ENCODE results near the gene TTC16. TPM values are rescaled to one million over a fixed set of nuclear protein-coding genes. Genes with fewer than 3 reads are reported as not detected.
"Not testable (repeated sequence)": the region's sequence is repeated elsewhere in the genome, so short reads cannot be mapped to it uniquely, and the experiment has no call there.

TTC16 gene
- total RNA-seq, 1 donor, result under 0.01 TPM

- H3K79me2 ChIP-seq (ENCODE audit: insufficient read depth, low read length), result no peaks in the 10 kb centered on the region
- H3K27me3 ChIP-seq (ENCODE audit: insufficient read depth, low read length), result peaks cover 31% of the 10 kb centered on the region
- no peak overlapping the region for H3K4me2 ChIP-seq (ENCODE audit: insufficient read depth, low read length)
Observed at GRCh38 chr9:127755061-127756060, 39.5 kb downstream of the TTC16 start.

GRCh38 chr9:127756233-127756632 is 40.4 kb downstream of the TTC16 start:
- no peaks in the 10 kb centered on the region for H4K20me1 ChIP-seq (ENCODE audit: insufficient read depth, low read length)
- H3K4me2 ChIP-seq (ENCODE audit: insufficient read depth, low read length), result no peak overlapping the region
- H3K4me1 ChIP-seq (ENCODE audit: insufficient read depth, low read length), result no peaks in the 10 kb centered on the region
- no peaks in the 10 kb centered on the region for H3K79me2 ChIP-seq (ENCODE audit: insufficient read depth, low read length)
- H3K36me3 ChIP-seq (ENCODE audit: insufficient read depth, low read length), result no peaks in the 10 kb centered on the region
- H3K4me3 ChIP-seq (ENCODE audit: insufficient read depth, low read length), result no peak overlapping the region
- no peaks in the 10 kb centered on the region for H3K9me3 ChIP-seq (ENCODE audit: low read depth, low read length)
- DNase-seq (ENCODE audit: insufficient read length, low spot score, missing footprints), result no peak
- H3K27ac ChIP-seq (ENCODE audit: low read depth, low read length), result no peak overlapping the region
- TF ChIP-seq CTCF (IDR thresholded peaks at IDR 0.05; ENCODE audit: extremely low read depth, low read depth, low read length), result no peak
- H2AFZ ChIP-seq (ENCODE audit: low read length), result no peak overlapping the region
- peaks cover 31% of the 10 kb centered on the region for H3K27me3 ChIP-seq (ENCODE audit: insufficient read depth, low read length)

More at GRCh38 chr9:127755061-127756060, 39.5 kb downstream of the TTC16 start:
- Histone ChIP-seq H4K20me1 (ENCODE audit: insufficient read depth, low read length) (no peaks in the 10 kb centered on the region), H3K27ac (ENCODE audit: low read depth, low read length) (no peak overlapping the region), H3K4me1 (ENCODE audit: insufficient read depth, low read length) (no peaks in the 10 kb centered on the region), H2AFZ (ENCODE audit: low read length) (no peak overlapping the region), H3K36me3 (ENCODE audit: insufficient read depth, low read length) (no peaks in the 10 kb centered on the region), H3K9me3 (ENCODE audit: low read depth, low read length) (no peaks in the 10 kb centered on the region), H3K4me3 (ENCODE audit: insufficient read depth, low read length) (no peak overlapping the region)
- DNase-seq (ENCODE audit: insufficient read length, low spot score, missing footprints), result peak; percentile 72
- no peak for TF ChIP-seq CTCF (IDR thresholded peaks at IDR 0.05; ENCODE audit: extremely low read depth, low read depth, low read length)

- not testable (repeated sequence) for H3K4me1 ChIP-seq (ENCODE audit: insufficient read depth, low read length); H2AFZ ChIP-seq (ENCODE audit: low read length); DNase-seq (ENCODE audit: insufficient read length, low spot score, missing footprints); H3K27ac ChIP-seq (ENCODE audit: low read depth, low read length); H3K4me2 ChIP-seq (ENCODE audit: insufficient read depth, low read length); H3K9me3 ChIP-seq (ENCODE audit: low read depth, low read length); H3K79me2 ChIP-seq (ENCODE audit: insufficient read depth, low read length); H3K36me3 ChIP-seq (ENCODE audit: insufficient read depth, low read length); H3K4me3 ChIP-seq (ENCODE audit: insufficient read depth, low read length); H4K20me1 ChIP-seq (ENCODE audit: insufficient read depth, low read length)
- peaks cover 31% of the 10 kb centered on the region for H3K27me3 ChIP-seq (ENCODE audit: insufficient read depth, low read length)
Observed at GRCh38 chr9:127756776-127757175, 40.9 kb downstream of the TTC16 start.

- H2AFZ ChIP-seq (ENCODE audit: low read length), result no peak overlapping the region
- DNase-seq (ENCODE audit: insufficient read length, low spot score, missing footprints), result peak; percentile 74
- no peaks in the 10 kb centered on the region for H3K36me3 ChIP-seq (ENCODE audit: insufficient read depth, low read length)
- no peak overlapping the region for H3K4me2 ChIP-seq (ENCODE audit: insufficient read depth, low read length)
- no peak overlapping the region for H3K4me3 ChIP-seq (ENCODE audit: insufficient read depth, low read length)
- H4K20me1 ChIP-seq (ENCODE audit: insufficient read depth, low read length), result no peaks in the 10 kb centered on the region
- no peak overlapping the region for H3K27ac ChIP-seq (ENCODE audit: low read depth, low read length)
- no peaks in the 10 kb centered on the region for H3K79me2 ChIP-seq (ENCODE audit: insufficient read depth, low read length)
- H3K27me3 ChIP-seq (ENCODE audit: insufficient read depth, low read length), result peaks cover 23% of the 10 kb centered on the region
- no peaks in the 10 kb centered on the region for H3K4me1 ChIP-seq (ENCODE audit: insufficient read depth, low read length)
- TF ChIP-seq CTCF (IDR thresholded peaks at IDR 0.05; ENCODE audit: extremely low read depth, low read depth, low read length), result no peak
- no peaks in the 10 kb centered on the region for H3K9me3 ChIP-seq (ENCODE audit: low read depth, low read length)
Observed at GRCh38 chr9:127758843-127759242, 43.0 kb downstream of the TTC16 start.

Data from osteoblast (primary cell).